Measurements from ENCODE around the gene CCL21.

GRCh38 chr9:34694811-34695210, 15.1 kb downstream of the CCL21 start:
- no peak for TF ChIP-seq CTCF (IDR thresholded peaks at IDR 0.05)
- TF ChIP-seq POLR2AphosphoS5 (IDR thresholded peaks at IDR 0.05): no peak
- TF ChIP-seq POLR2A (IDR thresholded peaks at IDR 0.05): no peak
- TF ChIP-seq EP300 (IDR thresholded peaks at IDR 0.05): no peak

Measured in upper lobe of left lung (tissue), 4 donors.